Left ventricle myocardium inferior (tissue), 1 donor: ENCODE measurements around the gene REPS1. TPM values are rescaled to one million over a fixed set of nuclear protein-coding genes. Genes with fewer than 3 reads are reported as not detected.

Experiments
- DNase-seq: peaks from one replicate; pipeline ENCODE4 v3.0.0-alpha.2; 2020
- H3K27ac ChIP-seq: fragments of 200-600 bp; replicated peaks from 2 replicates; pipeline ENCODE4 v1.8.0; 2021
- H3K27me3 ChIP-seq: fragments of 200-600 bp; 2 replicates; pipeline ENCODE4 v1.8.0; 2021; ENCODE audit warnings: low read depth
- H3K36me3 ChIP-seq: fragments of 200-600 bp; 2 replicates; pipeline ENCODE4 v1.8.0; 2021
- H3K4me1 ChIP-seq: fragments of 200-600 bp; 2 replicates; pipeline ENCODE4 v1.8.0; 2021
- H3K4me3 ChIP-seq: fragments of 200-600 bp; 2 replicates; pipeline ENCODE4 v1.8.0; 2021; ENCODE audit warnings: mild to moderate bottlenecking, moderate library complexity
- H3K9me3 ChIP-seq: fragments of 200-600 bp; replicated peaks from 2 replicates; pipeline ENCODE4 v1.8.0; 2021
- CTCF ChIP-seq: fragments of 200-600 bp; IDR thresholded peaks from 2 replicates; pipeline ENCODE4 v1.8.0; 2021; ENCODE audit warnings: antibody characterized with exemption, mild to moderate bottlenecking, borderline replicate concordance
- intact Hi-C: fragments of 100-400 bp; cut with micrococcal nuclease; formaldehyde crosslinking; loops from one replicate; pipeline ENCODE4 v1.11.0; 2022
- long read RNA-seq: library from polyadenylated mRNA; unstranded; transcript quantifications from one replicate; pipeline ENCODE4 v2.0.0, GENCODE V29; 2021
- total RNA-seq: library from RNA; stranded (reverse); fragmentation: NEBNext Ultra II Directional; extraction: Animal tissue kit (Norgen Biotek cat#: 25700); gene quantifications from one replicate; pipeline ENCODE4 v1.2.1, GENCODE V29; 2021
- donor health status: DM: no; HTN: yes; CAD: no; lungs with severe emphysema.

Gene REPS1, protein sequence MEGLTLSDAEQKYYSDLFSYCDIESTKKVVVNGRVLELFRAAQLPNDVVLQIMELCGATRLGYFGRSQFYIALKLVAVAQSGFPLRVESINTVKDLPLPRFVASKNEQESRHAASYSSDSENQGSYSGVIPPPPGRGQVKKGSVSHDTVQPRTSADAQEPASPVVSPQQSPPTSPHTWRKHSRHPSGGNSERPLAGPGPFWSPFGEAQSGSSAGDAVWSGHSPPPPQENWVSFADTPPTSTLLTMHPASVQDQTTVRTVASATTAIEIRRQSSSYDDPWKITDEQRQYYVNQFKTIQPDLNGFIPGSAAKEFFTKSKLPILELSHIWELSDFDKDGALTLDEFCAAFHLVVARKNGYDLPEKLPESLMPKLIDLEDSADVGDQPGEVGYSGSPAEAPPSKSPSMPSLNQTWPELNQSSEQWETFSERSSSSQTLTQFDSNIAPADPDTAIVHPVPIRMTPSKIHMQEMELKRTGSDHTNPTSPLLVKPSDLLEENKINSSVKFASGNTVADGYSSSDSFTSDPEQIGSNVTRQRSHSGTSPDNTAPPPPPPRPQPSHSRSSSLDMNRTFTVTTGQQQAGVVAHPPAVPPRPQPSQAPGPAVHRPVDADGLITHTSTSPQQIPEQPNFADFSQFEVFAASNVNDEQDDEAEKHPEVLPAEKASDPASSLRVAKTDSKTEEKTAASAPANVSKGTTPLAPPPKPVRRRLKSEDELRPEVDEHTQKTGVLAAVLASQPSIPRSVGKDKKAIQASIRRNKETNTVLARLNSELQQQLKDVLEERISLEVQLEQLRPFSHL
- total RNA-seq: 30.6 TPM
- long read RNA-seq, full-length matches to known transcripts: 69 of 103 reads
- long read RNA-seq, partial matches to known transcripts: 12 of 103 reads
- long read RNA-seq, other reads (novel, unspliced or antisense): 22 of 103 reads

DNA sequence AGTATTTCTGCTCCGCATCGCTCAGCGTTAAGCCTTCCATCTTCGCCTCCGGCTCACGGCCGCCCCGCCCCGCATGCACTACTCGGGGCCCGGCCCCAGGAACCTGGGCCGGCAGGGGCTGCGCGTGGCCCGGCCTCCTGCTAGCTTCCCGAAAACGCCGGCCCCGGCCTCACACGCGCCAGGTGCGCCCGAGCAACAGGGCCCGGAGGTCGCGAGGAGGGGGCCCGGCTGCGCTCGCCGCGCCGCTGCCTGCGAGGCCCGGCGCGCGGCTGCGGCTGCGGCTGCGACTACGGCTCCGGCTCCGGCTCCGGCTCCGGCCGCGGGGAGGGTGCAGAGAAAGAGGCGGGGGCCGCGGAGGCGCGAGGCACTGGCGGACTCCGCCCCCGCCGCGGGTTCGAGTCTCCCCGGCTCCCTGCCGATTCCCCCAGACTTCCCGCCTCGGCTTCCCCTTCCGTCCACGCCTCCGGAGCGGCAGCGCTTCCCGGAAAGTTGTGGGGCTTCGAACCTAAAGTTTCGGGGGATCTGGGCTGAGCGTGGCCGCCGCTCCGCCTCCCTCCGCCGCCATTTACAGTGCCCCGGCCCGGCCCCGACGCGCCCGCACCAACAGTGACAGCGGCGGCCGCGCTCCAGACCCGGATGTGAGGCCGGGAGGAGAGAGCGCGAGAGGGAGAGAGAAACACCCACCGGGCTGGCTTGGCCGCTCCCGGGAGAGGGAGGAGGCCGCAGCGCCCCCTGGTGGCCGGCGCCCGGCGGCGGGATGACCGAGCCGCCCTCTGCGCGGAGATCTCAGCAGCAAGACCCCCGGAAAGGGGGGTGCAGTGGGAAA lies at the start of gene REPS1:
TSS of gene REPS1 (minus strand) at position 611 of the 826 bp plus-strand sequence. CDS start at position 40, 571 bp downstream.
- Histone ChIP-seq H3K4me3 (peak within 1 kb of the TSS; percentile 95), H3K4me1 (peaks cover 59% of the 10 kb centered on the region), H3K9me3 (no peaks in the 10 kb centered on the region), H3K27ac (peak within 1 kb of the TSS; percentile 93), H3K36me3 (no peaks in the 10 kb centered on the region), H3K27me3 (no peaks in the 10 kb centered on the region)
- intact Hi-C loops: loop anchor here (5.0 kb wide), 1 partner anchor 171 kb away; no protein-coding TSS in a partner anchor
- DNase-seq: peak; percentile 91
- TF ChIP-seq CTCF: peak; percentile 100

- Histone ChIP-seq H3K4me1 (no peaks in the 10 kb centered on the region), H3K27ac (no peak overlapping the region), H3K9me3 (no peaks in the 10 kb centered on the region), H3K36me3 (peaks cover 17% of the 10 kb centered on the region), H3K27me3 (no peaks in the 10 kb centered on the region), H3K4me3 (no peak overlapping the region)
- DNase-seq: no peak
- TF ChIP-seq CTCF: no peak
- intact Hi-C loops: no loop called here
These were observed 49.4 kb upstream of the REPS1 start for GRCh38 chr6:139037490-139037889.

GRCh38 chr6:139030228-139030963 lies 42.3 kb upstream of the REPS1 start:
- DNase-seq: no peak
- peak overlapping the region; percentile 91 for H3K27ac ChIP-seq
- intact Hi-C loops: no loop called here
- no peaks in the 10 kb centered on the region for H3K27me3 ChIP-seq
- TF ChIP-seq CTCF: no peak
- no peaks in the 10 kb centered on the region for H3K9me3 ChIP-seq
- H3K4me3 ChIP-seq: peak overlapping the region; percentile 98
- peaks cover 34% of the 10 kb centered on the region for H3K4me1 ChIP-seq
- no peaks in the 10 kb centered on the region for H3K36me3 ChIP-seq

GRCh38 chr6:139029470-139030227 lies 41.6 kb upstream of the REPS1 start:
- H3K4me1 ChIP-seq: peaks cover 34% of the 10 kb centered on the region
- intact Hi-C loops: no loop called here
- H3K9me3 ChIP-seq: no peaks in the 10 kb centered on the region
- no peaks in the 10 kb centered on the region for H3K27me3 ChIP-seq
- DNase-seq: peak; percentile 64
- H3K4me3 ChIP-seq: peak overlapping the region; percentile 98
- no peak for TF ChIP-seq CTCF
- H3K36me3 ChIP-seq: no peaks in the 10 kb centered on the region
- peak overlapping the region; percentile 91 for H3K27ac ChIP-seq
